HG02678 (cell line): Measurements from ENCODE around the gene ZNF574.

Experiments used
- ATAC-seq: cut with Tn5 transposase; IDR thresholded peaks from one replicate; pipeline ENCODE4 v1.9.1; 2021; ENCODE audit warnings: mild to moderate bottlenecking, moderate library complexity; ENCODE audit not compliant: unreplicated experiment

ZNF574 gene

DNA sequence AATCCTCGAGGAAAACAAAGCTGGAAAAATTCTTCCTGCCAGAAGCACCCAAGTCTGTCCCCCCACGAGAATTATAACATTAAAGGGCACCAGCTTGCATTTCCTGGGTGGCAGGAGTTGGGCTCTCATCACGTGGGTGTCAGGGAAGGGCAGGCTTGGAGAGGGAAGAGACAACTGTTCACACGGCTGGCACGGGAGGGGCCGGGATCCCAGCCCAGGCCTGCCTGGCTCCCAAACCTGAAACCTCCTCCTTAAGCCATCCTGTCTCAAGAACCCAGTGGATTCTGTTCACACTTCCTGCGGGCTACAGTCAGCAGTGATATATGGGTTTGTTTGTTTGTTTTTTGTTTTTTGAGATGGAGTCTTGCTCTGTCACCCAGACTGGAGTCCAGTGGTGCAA lies 18.1 kb upstream of the ZNF574 start:
- ATAC-seq = no peak

DNA sequence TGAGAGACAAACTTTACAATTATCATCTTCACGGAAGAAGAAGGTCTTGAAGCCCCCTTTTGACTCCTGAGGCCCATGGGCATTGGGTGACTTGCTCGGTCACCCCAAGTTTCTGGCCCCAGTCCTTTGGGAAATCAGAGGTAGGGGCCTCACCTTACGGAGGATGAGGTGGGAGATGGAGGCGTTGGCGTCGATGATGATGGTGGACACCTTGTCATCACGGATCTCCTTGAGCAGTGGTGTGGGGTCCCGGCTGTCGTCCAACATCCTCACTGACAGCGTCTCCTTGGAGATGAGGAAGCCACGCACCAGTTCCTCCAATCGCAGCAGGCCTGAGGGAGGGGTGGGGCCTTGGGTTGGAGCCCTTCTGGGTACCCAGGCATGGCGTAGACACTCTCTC lies 16.8 kb upstream of the ZNF574 start:
- no peak for ATAC-seq

DNA sequence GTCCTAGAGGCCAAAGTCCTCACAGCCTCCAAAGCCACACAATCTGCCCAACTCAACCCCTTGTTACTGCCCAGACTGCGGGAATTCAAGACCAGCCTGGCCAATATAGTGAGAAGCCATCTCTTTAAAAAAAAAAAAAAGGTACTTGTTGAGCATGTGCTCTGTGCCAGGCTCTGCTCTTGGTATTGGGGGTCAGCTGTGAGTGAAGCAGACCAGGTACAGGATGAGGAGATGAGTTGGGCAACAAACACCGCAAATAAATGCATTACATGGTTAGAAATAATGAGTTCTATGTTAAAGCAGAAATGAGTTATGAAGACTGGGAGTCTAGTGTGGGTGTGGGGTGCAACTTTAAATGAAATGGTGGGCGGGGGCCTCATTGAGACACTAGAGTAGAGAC lies 15.8 kb upstream of the ZNF574 start:
- ATAC-seq = no peak

DNA sequence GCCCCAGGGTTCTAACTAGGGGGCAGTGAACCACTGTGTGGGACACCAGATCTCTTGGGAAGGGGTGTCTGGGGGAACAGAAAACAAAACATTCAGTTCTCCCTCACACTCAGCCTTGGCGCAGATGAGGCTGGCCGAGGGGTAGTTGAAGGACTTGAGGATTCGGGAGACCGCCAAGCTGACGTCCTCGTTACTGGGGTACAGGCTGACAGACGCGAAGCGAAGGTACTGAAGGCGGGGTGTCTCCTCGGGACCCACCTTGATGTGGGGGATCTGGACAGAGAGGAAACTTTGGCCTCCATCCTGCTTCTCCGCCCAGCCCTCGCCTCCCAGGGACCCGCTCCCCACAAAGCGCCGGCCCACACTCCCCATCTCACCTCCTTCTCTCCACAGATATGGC lies 13.6 kb upstream of the ZNF574 start:
- ATAC-seq = no peak

DNA sequence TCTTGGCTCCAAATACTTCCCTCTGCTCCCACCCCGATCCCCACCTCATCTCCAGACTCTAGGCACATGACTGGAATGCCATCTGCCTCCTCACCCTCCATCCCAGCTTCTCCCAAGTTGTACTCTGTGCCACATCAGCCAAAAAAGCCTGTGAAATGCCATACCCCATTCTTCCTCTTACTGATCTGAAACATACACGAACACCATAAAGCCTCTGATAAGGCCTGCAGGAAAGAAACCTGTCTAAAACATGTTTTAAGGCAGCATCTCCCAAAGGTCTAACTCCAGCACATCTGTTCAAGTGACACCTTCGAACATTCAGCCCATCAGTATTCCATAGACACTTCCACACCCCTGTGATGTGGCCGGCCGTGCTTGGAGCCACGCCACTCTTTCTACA lies 11.5 kb upstream of the ZNF574 start:
- no peak for ATAC-seq

DNA sequence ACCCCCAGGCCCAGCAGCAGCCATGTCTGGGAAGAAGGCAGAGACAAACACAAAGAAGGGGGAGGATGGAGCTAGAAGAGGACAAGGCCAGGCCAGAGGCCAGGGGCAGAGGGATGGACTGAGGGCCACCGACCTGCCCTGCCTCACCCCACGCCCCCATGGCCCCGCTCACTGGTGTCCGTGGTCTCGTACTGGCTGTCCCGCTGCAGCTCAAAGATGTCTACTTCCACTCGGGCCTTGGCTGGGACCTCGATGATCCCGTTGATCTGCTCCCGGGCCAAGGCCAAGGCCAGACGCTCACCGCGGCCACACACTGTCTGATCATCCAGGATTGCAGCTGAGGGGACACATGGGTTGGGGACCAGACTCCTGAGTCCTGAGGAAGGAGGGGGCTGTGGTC lies 10.9 kb upstream of the ZNF574 start:
- no peak for ATAC-seq

DNA sequence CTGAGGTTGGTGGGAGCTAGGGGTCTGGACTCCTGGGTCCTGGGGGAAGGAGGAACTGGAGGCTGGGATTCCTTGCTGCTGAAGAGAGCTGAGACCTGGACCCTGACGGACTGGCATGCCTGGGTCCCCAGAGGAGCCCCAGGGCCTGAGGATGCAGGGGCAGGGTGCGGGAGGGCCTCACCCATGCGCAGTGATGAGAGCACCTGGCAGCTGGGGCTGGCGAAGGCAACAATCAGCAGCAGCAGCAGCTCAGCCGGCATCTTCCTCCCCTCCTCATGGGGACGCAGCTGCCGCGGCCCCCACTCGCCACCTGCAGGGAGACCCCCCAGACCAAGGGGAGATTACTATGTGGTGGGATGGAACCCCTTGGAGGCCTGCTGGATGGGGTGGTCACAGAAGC lies 10.5 kb upstream of the ZNF574 start:
- ATAC-seq = no peak

DNA sequence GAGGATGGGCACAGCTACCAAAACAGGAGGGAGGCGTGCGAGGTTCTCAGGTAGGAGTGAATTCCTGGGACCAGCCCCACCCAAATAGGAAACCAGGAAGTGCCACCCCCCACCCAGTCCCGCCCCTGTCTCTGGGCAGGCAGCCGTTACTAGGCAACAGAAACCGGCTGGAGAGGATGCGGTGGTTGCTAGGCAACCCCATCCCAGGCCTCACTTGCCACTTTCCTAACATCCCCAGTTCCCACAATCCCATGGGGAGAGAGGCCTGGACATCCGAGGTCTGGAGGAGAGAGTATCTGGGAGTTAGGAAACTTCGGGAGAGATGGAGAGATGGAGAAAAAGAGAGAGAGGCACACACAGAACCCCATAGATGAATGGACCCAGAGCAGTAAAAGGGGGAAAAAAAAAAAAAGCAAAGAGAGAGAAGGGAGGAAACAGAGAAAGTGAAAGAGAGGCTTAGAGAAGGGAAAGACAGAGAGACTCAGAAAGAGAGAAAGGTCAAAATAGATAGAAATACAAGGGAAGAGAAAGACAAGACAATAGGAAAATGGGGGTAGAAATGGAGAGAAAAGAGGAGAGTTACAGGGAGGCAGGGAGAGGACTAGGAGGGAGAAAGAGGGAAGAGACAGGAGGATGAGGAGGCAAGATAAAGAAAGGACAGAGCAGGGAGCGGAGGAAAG lies 9.8 kb upstream of the ZNF574 start:
- no peak for ATAC-seq

DNA sequence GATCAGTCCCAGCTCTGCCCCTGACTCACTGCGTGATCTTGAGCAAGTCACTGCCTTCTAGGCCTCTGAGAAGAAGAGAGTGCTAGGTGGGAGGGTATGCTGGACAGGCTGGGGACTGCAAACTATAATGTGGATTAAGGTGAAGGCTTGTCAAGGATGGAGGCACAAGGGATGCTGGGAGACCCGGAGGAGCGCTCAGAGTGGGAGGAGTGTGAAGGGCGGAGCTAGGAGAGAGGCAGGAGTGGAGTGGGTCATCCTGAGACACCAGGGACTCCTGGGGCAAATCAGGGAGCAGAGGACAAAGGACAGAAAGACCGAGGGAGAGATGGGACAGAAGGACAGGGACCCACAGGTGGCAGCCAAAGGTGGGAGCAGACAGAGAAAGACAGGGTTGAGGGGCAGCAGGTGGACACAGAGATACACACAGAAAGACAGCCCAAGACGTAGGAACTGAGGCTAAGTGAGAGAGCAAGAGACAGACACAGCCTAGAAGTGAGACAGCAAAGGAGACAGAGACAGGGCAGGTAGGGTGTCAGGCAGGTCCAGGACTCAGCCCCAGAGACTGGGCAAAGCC lies 8.6 kb upstream of the ZNF574 start:
- ATAC-seq = no peak

DNA sequence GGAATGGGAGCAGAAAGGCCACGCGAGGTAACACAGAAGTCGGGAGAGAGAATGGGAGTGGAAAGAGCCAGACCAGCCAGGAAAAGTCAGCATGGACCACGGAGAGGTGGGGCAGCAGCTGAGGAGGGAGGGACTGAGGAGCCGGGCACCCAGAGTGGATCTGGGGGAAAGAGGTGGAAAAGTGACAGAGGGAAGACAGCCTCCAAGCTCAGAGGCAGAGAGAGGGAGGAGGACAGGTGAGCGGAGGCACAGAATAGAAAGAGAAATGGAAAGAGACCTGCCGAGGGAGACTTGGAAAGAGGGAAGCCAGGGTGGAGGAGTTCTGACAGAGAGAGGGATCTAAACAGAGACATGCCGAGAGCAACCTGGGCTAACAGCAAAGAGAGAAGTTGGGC lies 7.6 kb upstream of the ZNF574 start:
- no peak for ATAC-seq

DNA sequence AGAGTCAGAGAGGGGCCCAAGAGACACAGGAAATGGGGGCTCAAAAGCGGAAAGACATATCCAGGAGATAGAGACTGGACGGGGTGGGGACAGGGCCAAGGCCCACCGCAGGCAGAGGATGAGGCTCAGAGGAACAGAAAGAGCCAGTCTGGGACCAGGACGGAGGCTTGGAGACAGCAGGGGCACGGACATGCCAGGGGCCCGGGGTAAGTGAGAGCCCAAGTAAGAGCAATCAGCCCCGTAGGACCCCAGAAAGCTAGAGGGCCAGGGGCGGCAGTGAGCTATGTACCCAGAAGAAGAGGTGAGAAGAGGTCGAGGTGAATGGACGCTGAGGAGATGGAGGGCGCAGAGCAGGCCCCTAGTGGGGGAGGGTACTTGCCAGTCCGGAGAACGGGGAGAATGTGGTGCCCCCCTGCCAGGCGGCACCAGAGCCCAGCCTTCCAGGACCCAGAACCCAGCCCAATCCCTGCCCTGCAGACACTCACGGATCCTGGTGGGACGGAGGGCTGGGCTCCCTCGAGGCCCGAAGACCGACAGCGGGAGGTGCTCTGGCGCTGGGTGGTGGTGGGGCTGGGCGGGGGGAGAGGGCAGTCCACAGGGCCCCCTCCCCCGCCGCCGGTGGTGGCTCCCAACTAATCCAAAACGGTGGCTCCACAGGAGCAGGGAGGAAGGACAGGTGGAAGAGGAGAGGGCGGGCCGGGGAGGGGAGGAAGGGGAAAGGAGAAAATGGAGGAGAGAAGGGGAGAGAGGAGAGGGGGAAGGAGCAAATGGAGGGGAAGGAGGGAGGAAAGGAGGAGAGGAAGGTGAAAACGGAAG lies 7.0 kb upstream of the ZNF574 start:
- ATAC-seq = no peak

DNA sequence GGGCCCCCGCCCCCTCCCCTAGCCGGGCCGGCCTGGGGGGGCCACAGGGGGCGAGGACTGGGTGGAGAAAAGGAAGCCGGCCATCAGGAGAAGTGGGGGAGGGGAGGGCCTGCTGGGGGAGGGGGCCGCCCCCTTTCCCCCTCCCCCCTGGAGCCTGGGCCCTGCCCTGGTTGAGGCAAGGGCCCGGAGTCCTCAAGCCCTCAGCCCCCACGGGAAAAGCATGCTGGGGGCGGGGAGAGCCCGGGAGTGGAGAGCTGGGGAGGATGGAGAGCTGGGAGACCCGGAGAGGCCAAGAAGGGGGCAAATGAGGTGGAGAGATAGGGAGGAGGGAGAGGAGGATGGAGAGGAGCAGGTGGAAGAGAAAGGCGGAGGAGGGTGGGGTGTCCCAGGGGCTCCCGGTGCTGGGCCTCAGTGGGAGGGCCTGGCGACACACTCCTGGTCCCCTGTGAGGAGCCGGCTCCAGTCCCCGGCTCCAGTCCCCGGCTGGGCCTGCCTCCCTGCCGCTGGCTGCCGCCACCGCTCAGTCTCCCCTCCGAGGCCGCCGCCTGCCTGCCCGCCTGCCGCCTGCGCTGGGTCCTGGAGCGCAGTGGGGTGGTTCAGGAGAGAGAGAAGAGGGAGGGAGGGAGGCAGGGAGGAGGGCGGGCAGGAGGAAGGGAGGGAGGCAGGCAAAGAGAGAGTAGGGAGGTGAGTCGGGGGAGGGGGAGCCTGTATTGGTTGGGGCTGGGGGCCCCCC lies 6.2 kb upstream of the ZNF574 start, which contains the start of gene GRIK5:
GRIK5 (minus strand) TSS at position 588 of the 733 bp plus-strand sequence. CDS start 4,436 bp downstream, outside the sequence.
- no peak for ATAC-seq

DNA sequence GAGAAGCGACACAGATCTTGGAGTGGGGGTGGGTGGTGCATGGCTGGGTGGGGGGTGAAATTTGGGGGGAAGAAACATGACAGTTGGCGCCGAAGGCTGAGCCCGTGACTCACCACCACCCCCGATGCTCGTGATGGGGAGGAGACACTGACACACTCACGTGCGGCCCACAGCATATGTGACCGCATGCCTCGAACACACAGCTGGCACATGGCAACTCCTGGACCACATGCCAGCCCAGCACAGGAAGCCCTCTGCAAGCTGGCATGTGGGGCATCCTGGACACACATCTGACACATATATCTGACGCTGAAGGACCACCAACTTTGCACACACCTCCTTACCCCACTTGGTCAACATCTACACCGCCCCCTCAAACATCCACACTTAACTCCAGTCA lies 4.7 kb upstream of the ZNF574 start:
- ATAC-seq = no peak

DNA sequence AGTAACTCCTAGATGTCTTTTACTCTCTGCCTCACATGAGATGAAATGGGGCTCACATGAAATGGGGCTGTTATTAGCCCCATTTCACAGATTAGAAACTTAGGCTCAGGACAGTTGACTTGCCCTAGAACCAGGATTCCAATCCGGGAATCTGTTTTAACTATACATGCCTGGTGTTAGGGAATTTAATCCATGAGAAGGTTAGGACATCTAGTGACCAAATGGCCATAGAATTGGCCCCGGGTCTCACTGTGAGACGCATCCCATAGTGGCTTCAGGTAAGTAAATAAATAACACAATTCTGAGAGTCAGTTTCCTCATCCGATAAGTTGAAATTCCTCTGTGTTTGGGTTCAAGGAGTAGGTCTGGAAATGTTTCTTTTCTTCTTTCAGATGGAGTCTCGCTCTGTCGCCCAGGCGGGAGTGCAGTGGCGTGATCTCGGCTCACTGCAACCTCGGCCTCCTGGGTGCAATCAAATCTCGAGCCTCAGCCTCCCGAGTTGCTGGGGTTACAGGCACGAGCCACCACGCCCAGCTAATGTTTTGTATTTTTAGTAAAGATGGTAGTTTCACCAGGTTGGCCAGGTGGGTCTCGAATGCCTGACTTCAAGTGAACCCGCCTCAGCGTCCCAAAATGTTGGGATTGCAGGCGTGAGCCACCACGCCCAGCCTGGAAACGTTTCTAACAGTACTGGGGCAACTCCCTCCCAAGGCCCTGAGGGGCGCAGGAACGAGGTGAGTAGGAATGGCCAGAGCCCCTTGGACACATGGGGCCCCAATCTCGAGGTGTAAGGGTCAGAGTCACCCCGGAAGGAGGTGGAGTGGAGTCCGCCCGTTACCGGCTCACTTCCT lies 1.2 kb upstream of the ZNF574 start:
- ATAC-seq = no peak

DNA sequence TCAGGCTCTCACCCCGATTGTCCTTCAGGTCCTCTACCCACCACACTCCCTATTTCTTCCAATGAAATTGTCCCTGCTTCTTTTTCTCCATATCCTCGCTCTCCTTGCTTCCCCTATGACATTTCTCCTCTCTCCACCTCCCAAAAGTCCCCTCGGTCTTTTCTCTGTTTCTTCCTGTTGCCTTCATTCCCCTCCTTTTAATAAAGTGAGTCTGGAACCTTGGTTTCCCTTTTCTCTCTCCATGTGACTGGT lies 676 bp upstream of the ZNF574 start:
- ATAC-seq = no peak

DNA sequence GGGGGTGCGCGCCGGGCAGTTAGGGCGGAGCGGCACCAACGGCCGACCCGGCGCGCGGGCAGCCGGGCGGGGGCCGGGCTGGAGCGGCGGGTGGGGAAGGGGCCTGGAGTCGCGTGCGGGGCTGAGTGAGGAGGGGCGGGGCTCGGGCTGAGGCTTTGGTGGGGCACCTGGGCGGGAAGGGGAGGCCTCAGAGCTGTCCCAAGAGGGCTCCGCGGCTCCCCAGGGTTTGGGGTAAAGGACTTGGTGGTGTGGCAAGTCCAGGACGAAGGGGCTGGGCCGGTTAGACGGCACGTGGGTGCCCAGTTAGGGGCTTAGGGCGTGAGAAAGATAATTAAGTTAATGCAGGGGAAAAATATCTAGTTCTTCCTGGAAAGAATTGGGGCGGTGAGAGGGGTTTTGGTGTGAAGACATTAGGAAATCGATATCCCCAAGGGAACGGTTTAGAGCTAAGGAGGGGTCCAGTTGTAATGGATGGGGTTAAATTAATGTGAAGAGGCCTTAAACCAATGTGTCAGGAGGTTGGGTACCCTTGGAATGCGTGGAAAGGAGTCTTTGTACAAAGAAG lies 496 bp downstream of the ZNF574 start:
- ATAC-seq = no peak

DNA sequence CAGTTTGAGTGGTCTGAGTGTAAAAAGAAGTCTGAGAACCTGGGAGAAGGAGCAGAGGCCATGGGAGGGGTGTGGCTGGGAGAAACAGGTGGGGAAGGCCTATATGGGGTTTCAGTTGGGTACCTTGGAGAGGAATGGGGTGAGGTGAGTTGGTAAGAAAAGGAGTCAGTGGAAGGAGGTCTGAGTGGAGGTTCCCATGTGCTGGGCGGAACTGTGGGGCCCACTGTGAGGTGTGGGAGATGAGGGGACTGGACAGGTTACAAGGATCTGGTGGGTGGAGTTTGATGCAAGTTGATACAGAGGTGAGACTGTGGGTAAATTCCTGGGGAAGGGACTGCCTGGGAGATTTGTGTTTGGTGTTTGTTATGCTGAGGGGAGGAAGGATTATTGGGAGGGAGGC lies 2.1 kb downstream of the ZNF574 start:
- no peak for ATAC-seq

DNA sequence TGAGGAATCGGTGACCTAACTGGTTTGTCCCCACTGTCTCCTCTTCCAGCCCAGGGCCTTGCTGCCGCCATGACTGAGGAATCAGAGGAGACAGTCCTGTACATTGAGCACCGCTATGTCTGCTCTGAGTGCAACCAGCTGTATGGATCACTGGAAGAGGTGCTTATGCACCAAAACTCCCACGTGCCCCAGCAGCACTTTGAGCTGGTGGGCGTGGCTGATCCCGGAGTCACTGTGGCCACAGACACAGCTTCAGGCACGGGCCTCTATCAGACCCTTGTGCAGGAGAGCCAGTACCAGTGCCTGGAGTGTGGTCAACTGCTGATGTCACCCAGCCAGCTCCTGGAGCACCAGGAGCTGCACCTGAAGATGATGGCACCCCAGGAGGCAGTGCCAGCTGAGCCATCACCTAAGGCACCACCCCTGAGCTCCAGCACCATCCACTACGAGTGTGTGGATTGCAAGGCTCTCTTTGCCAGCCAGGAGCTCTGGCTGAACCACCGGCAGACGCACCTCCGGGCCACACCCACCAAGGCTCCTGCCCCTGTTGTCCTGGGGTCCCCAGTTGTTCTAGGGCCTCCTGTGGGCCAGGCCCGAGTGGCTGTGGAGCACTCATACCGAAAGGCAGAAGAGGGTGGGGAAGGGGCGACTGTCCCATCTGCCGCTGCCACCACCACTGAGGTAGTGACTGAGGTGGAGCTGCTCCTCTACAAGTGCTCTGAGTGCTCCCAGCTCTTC lies 2.7 kb downstream of the ZNF574 start:
- ATAC-seq = no peak

DNA sequence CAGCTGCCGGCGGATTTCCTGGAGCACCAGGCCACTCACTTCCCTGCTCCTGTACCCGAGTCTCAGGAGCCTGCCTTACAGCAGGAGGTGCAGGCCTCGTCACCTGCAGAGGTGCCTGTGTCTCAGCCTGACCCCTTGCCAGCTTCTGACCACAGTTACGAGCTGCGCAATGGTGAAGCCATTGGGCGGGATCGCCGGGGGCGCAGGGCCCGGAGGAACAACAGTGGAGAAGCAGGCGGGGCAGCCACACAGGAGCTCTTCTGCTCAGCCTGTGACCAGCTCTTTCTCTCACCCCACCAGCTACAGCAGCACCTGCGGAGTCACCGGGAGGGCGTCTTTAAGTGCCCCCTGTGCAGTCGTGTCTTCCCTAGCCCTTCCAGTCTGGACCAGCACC lies 3.3 kb downstream of the ZNF574 start:
- no peak for ATAC-seq
